Smooth muscle cell (in vitro differentiated cells): ENCODE measurements around the gene TTC33. TPM values are rescaled to one million over a fixed set of nuclear protein-coding genes. Genes with fewer than 3 reads are reported as not detected.
"Not testable (repeated sequence)": the region's sequence is repeated elsewhere in the genome, so short reads cannot be mapped to it uniquely, and the experiment has no call there.

ENCODE experiments used
- DNase-seq: peaks from one replicate; lab custom pipeline; 2025; ENCODE audit not compliant: unreplicated experiment; lab: John Stamatoyannopoulos, UW
- H2AFZ ChIP-seq: fragments of 200-600 bp; sonication (generic); 2 replicates; pipeline ENCODE4 v1.6.0; 2016; ENCODE audit warnings: antibody characterized with exemption, low read depth, mild to moderate bottlenecking
- H3F3A ChIP-seq: fragments of 200-600 bp; sonication (generic); 2 replicates; pipeline ENCODE4 v1.6.0; 2017; ENCODE audit warnings: antibody characterized with exemption, low read depth
- H3K27ac ChIP-seq: fragments of 200-600 bp; sonication (generic); 2 replicates; pipeline ENCODE4 v1.5.1; 2016; ENCODE audit warnings: low read depth, mild to moderate bottlenecking
- H3K27me3 ChIP-seq: fragments of 200-600 bp; sonication (generic); 2 replicates; pipeline ENCODE4 v1.6.1; 2016; ENCODE audit warnings: low read depth, mild to moderate bottlenecking
- H3K36me3 ChIP-seq: fragments of 200-600 bp; sonication (generic); 2 replicates; pipeline ENCODE4 v1.5.1; 2016; ENCODE audit warnings: low read depth
- H3K4me1 ChIP-seq: fragments of 200-600 bp; sonication (generic); 2 replicates; pipeline ENCODE4 v1.5.1; 2016; ENCODE audit warnings: low read depth
- H3K4me2 ChIP-seq: fragments of 200-600 bp; sonication (generic); 2 replicates; pipeline ENCODE4 v1.6.0; 2016; ENCODE audit warnings: mild to moderate bottlenecking
- H3K4me3 ChIP-seq: fragments of 200-600 bp; sonication (generic); 2 replicates; pipeline ENCODE4 v1.5.1; 2016; ENCODE audit warnings: mild to moderate bottlenecking
- H3K79me2 ChIP-seq: fragments of 200-600 bp; sonication (generic); 2 replicates; pipeline ENCODE4 v1.6.0; 2016; ENCODE audit warnings: low read depth, mild to moderate bottlenecking
- H3K9ac ChIP-seq: fragments of 200-600 bp; sonication (generic); 2 replicates; pipeline ENCODE4 v1.6.0; 2016; ENCODE audit warnings: low read depth
- H3K9me3 ChIP-seq: fragments of 200-600 bp; sonication (generic); replicated peaks from 2 replicates; pipeline ENCODE4 v1.5.1; 2016; ENCODE audit warnings: low read depth
- H4K20me1 ChIP-seq: fragments of 200-600 bp; sonication (generic); 2 replicates; pipeline ENCODE4 v1.6.0; 2016; ENCODE audit warnings: low read depth
- CTCF ChIP-seq: fragments of 200-600 bp; sonication (generic); IDR thresholded peaks from 2 replicates; pipeline ENCODE4 v1.5.1; 2017; ENCODE audit warnings: borderline replicate concordance, mild to moderate bottlenecking, antibody characterized with exemption; ENCODE audit not compliant: insufficient read depth, poor library complexity, severe bottlenecking
- WGBS: methylation state at CpG from one replicate; pipeline ENCODE4 v1.1.7; 2016; ENCODE audit warnings: low lambda C conversion rate; 5-methylcytosine and 5-hydroxymethylcytosine counted together
- polyA plus RNA-seq: library from polyadenylated mRNA; unstranded; fragments of >200 nt; fragmentation: Nextera tagmentation; extraction: Ambion mirVana; gene quantifications from 2 replicates; pipeline ENCODE4 v1.2.1, GENCODE V29; 2016
- total RNA-seq: library from RNA; depleted of rRNA; stranded (reverse); fragments of >200 nt; gene quantifications from 2 replicates; pipeline ENCODE4 v1.2.3, GENCODE V29; 2014

The TTC33 gene
- total and polyA plus RNA-seq, 2 experiments from 2014 or later = 13.1 to 22.1 TPM

GRCh38 chr5:40665635-40666298 lies 90.0 kb downstream of the TTC33 start:
- WGBS = 89% methylated on average over 3 of the region's 3 CpGs
- H3K27ac ChIP-seq = no peak overlapping the region
- H2AFZ ChIP-seq = no peak overlapping the region
- no peak for DNase-seq
- no peak overlapping the region for H3K4me2 ChIP-seq
- H3K4me3 ChIP-seq = no peak overlapping the region
- H3K27me3 ChIP-seq = peaks cover 58% of the 10 kb centered on the region
- H3K9ac ChIP-seq = no peak overlapping the region
- H3K9me3 ChIP-seq = no peaks in the 10 kb centered on the region
- H3F3A ChIP-seq = no peaks in the 10 kb centered on the region
- H3K79me2 ChIP-seq = no peaks in the 10 kb centered on the region
- H3K4me1 ChIP-seq = no peaks in the 10 kb centered on the region
- TF ChIP-seq CTCF = no peak
- H3K36me3 ChIP-seq = no peaks in the 10 kb centered on the region
- H4K20me1 ChIP-seq = no peaks in the 10 kb centered on the region

GRCh38 chr5:40660751-40661150 lies 95.0 kb downstream of the TTC33 start:
- 75% methylated on average over 2 of the region's 2 CpGs for WGBS

GRCh38 chr5:40656766-40657165 lies 99.0 kb downstream of the TTC33 start:
- Histone ChIP-seq H3K79me2 (no peaks in the 10 kb centered on the region), H3K4me1 (no peaks in the 10 kb centered on the region), H3K27me3 (peaks cover 21% of the 10 kb centered on the region), H3K9ac (no peak overlapping the region), H3K27ac (no peak overlapping the region), H3K4me3 (no peak overlapping the region), H2AFZ (no peak overlapping the region), H3F3A (no peaks in the 10 kb centered on the region), H3K36me3 (no peaks in the 10 kb centered on the region), H3K9me3 (no peaks in the 10 kb centered on the region), H3K4me2 (no peak overlapping the region), H4K20me1 (no peaks in the 10 kb centered on the region)
- no peak for DNase-seq
- no peak for TF ChIP-seq CTCF

More at GRCh38 chr5:40660751-40661150, 95.0 kb downstream of the TTC33 start:
- Histone ChIP-seq H3K4me2 (no peak overlapping the region), H3K9me3 (no peaks in the 10 kb centered on the region), H3K4me1 (no peaks in the 10 kb centered on the region), H3K4me3 (no peak overlapping the region), H3K27me3 (peaks cover 22% of the 10 kb centered on the region), H3K36me3 (no peaks in the 10 kb centered on the region), H2AFZ (no peak overlapping the region), H3F3A (no peaks in the 10 kb centered on the region), H4K20me1 (no peaks in the 10 kb centered on the region), H3K27ac (no peak overlapping the region), H3K9ac (no peak overlapping the region), H3K79me2 (no peaks in the 10 kb centered on the region)
- DNase-seq = no peak
- no peak for TF ChIP-seq CTCF

- not testable (repeated sequence) for H3K27ac ChIP-seq, DNase-seq, H3K9me3 ChIP-seq, H3K4me1 ChIP-seq, H3K79me2 ChIP-seq, H3K9ac ChIP-seq, H3K36me3 ChIP-seq, H3K4me3 ChIP-seq, H3K4me2 ChIP-seq, H4K20me1 ChIP-seq, H3F3A ChIP-seq, H2AFZ ChIP-seq
- H3K27me3 ChIP-seq = peaks cover 17% of the 10 kb centered on the region
Observed at GRCh38 chr5:40656091-40656490, 99.7 kb downstream of the TTC33 start.
